HG02973 (cell line): ENCODE data around the gene AUTS2.

ENCODE experiments used
- ATAC-seq: cut with Tn5 transposase; IDR thresholded peaks from one replicate; pipeline ENCODE4 v1.9.1; 2021; ENCODE audit warnings: moderate library complexity; ENCODE audit not compliant: unreplicated experiment

Gene AUTS2

DNA sequence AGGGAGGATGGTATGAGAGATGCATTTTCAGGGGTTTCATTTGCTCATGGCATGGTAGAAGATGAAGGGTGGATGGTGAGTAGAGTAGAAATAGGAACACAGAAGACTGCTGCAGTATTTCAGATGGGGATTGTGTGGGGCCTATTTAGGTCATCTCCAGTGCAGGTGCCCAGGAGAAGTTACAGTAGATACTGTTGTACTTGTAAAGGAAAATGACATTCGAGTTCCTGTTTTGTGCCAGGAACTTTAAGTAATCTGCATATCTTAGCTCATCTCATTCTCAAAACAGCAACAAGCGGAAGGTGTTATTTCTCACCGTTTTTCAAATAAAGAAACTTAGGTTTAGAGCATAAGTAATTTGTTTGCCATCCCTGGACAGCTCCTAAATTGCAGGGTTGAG is 156.2 kb downstream of the AUTS2 start:
- no peak for ATAC-seq

DNA sequence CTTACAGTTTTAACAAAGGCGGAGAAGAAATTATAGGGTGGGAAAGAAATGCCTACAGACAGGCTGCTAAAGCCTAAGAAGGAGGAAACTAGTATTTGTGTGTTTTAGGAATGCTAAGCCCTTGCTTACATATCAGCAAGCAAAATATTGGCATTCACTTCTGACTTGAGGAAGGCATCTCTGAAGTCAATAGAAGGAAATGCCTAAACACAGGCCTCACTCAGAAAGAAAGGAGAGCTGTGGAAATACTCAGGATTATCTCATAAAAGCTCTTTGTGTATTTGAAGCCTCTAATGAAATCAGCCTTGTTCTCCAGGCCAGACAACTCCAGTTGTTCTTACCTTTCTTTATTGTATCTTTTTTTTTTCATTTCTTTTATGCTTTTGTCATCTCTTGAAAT is 158.0 kb downstream of the AUTS2 start:
- ATAC-seq: no peak

DNA sequence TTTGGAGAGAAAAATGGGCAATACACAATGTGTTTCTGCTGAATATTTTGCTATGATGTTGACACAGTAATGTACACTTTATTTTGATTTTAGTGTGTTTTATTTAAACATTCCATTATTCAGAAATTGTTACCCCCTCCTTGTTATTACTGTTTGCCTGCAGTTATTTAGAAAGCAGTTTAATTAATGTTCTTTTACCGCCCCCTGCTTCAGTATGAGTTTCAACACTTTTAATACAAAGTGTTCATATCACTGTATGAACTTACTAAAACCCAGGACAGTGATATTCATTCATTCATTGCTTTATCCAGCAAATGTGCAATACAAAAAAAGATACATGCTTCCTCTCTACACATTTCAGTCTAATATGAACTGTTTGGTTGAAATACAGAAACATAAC is 159.3 kb downstream of the AUTS2 start:
- no peak for ATAC-seq

DNA sequence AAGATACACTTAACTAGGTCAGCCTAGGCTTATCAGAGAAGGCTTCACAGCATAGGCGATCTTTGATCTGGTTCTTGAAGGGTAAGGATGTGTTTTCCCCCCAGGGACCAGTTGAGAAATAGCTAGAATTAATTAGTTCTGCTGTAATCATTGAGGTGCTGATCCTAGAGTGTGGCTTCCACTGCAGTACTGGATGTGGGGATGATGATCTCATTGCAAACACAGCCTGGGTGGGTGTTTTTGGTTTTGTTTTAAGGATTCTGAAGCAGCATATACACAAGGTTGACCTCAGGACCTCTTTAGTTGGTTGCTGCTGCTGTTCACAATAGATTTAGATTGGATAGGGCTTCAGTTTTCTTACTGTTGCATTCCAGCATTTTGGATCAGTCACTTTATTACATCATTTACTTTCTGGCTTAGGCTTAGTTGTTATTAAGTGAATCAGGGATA is 159.7 kb downstream of the AUTS2 start:
- ATAC-seq: no peak

DNA sequence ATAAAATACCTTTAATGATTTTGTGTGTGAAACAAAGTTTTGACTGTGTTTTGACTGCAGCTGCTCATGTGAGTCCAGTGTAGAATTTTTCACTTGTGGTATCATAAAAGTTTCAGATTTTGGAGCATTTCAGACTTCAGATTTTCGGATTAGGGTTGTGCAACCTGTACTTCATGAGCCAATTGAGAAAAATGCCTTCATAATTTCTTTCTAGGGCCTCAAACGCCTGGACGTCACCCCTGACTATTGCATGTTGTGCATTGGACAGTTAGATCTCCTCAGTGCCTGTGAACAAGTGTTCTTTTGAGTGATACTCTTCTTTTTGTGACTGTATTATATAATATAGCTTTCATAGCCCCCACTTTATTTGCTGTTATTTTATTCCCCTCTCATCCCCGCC is 161.1 kb downstream of the AUTS2 start:
- no peak for ATAC-seq

DNA sequence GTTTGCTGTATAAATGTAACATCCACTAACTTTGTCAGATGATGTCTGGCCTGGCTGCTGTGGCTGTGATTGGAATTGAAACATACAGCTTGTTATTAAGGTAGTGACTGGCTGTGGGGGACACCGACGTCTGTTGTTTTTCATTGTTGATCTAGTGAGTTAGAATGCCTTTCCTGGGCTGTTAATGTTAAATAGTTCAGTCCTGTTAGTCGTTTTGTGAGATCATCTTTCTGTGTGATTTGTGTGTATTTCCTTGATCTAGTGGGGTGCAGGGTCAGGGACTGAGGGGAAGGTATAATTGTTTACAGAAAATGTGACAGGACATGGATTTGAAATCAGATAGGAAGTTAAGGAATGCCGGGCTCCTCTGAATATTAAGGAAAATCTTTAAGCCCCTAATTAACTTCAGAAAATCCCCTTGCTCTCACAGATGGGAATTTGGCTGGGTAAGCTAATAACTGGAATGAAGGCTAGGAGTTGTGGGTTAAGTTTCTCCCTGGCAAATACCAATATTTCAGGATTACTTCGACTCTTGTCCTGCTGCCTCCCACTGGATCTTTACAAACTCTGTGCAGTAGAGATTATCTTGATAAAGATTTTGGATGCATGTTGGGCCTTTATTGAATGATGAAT is 163.1 kb downstream of the AUTS2 start:
- ATAC-seq: no peak

DNA sequence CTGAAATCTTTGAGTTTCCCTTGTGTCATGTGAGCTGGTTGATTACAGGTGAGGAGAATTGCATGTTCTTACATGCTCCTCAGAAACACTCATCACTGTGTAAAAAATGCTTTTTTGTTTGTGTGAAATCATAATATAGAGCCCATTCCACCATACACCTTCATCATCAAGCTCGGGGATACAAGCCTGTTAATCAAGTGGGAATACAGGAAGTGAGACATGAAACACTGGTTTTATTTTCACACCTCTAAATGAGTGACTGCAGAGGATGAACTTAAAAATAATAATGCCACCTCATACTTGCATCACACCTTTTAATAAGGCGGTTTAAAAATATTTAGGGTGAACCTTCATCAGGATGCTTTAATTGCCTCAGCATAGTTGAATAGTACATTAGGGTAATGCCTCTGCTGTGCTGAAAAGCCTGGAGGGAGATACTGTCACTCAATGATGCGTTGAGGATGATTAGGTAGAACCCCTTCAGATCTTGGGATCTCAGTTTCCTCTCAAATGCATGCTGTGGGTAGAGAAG is 164.6 kb downstream of the AUTS2 start:
- ATAC-seq: peak; percentile 45

DNA sequence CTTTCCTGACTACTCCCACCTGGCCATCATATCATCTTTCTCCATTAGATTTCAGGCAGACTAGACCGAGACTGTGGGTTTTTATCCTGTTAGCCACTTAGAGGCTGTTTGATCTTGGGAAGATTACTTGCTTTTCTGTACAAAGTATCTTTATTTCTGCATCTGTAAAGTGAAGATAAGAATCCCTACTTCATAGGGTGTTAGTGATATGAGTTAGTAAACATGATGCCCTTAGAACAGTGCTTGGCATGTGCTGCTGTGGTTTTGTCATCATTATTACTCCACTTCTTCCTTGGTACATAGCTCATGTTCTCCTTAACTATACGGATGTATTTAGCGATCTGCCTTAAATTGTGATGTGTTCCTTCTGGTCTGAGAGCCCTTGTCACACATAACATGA is 165.2 kb downstream of the AUTS2 start:
- ATAC-seq: no peak

DNA sequence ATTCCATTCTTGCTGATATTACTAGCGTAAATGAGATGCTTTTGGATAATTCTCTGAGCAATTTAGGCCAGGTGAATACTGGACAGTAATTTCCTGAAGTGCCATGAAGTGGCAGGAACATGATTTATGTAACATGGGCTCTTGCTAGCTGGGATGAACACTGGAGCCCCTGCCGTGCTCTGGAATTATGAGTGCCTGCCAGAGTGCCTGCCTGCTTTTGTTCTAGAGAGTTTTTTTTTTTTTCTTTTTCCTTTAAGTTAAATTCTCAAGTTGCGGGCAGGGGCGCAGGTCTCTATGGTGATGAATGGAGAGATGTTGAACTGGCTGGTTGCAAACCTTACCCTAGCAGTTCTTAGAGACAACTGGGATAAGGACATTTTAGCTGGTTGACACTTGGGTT is 165.9 kb downstream of the AUTS2 start:
- no peak for ATAC-seq

DNA sequence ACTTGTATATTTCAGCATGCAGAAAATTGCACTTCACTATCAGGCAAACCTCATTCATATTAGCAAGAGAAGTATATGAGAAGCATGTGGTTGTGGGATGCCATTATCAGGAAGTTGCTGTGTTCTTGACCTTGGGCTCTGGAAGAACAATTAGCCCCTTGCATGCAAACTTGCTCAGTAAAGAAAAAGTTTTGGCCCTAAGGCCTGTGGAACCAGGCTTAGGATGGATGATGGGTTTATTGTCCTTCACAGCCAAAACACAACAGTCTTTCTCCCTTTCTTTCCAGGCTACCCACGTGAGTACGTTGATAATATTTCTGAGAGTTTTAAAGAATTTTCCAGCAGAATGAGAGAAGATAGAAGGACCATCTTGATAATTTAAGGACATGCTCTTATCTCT is 166.4 kb downstream of the AUTS2 start:
- no peak for ATAC-seq

DNA sequence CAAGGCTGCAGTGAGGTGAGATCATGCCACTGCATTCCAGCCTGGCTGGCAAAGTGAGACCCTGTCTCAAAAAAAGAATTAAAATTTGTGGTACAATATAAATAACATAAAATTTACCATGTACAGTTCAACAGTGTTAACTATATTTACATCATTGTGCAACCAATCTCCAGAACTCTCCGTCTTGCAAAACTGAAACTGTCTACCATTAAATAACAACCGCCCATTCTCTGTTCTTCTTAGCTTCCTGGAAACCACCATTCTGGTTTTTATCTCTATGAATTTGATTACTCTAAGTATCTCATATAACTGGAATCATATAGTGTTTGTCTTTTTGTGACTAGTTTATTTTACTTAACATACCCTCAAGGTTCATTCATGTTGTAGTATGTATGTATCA is 167.6 kb downstream of the AUTS2 start:
- peak; percentile 60 for ATAC-seq

DNA sequence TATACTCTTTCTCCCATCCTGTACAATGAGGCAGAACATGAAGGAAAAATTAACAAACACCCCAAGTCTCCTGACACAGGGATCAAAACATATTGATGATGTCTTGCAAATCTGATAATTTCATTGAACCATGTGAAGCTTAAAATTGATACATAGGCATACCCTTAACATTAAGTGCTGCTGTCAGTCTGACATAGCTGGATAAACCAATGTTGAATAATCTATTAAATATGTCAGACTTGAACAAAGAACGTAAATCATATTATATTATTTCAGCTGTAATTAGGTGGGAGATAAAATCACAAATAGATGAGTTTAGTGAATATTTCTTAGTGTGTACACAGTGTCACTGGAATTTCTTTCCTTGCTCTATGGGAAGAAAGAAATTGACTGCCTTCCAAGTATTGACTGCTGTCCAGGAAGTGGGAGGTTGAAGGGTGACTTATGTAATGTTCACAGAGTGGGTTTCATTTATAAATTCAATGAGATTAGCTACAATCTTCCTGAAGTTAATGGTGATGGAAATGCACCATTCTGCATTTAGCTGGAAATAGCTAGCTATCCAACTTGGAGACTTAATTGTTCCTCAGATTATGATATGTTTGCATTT is 170.8 kb downstream of the AUTS2 start:
- no peak for ATAC-seq

DNA sequence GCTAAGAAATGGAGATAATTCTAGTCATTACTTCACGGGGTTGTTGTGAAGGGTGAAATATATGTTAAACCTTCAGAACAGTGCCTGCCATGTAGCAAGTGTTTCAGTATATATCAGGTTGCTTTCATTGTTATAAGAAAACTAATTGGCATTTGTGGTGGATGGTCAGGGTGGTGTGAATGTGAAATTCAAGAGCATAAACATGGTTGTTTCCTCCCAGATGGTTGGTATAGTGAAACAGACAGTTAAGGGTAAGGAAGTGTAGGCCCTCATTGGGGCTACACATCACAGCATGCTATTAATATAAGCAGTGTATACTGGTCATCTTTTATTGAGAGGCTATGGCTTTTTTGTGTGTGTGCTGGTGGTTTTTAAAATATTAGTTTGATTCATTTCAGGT is 171.6 kb downstream of the AUTS2 start:
- no peak for ATAC-seq

DNA sequence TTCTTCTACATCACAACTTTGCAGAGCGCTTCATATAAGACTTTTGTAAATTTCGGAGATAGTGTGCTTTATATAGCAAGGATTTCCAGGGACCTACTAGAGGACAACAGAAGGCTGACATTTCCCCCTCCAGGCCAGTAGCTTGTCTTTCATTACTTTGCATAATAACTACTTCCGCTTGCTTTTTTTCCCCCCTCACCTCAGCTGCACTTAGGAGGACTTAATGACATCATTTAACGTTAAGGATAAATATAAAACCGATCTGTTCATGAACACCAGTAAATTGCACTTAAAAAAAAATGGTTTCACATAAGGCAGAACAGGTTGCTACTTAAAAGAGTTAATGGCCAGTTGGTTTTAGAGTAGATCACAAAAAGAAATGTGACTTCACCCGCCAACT is 172.3 kb downstream of the AUTS2 start:
- no peak for ATAC-seq

DNA sequence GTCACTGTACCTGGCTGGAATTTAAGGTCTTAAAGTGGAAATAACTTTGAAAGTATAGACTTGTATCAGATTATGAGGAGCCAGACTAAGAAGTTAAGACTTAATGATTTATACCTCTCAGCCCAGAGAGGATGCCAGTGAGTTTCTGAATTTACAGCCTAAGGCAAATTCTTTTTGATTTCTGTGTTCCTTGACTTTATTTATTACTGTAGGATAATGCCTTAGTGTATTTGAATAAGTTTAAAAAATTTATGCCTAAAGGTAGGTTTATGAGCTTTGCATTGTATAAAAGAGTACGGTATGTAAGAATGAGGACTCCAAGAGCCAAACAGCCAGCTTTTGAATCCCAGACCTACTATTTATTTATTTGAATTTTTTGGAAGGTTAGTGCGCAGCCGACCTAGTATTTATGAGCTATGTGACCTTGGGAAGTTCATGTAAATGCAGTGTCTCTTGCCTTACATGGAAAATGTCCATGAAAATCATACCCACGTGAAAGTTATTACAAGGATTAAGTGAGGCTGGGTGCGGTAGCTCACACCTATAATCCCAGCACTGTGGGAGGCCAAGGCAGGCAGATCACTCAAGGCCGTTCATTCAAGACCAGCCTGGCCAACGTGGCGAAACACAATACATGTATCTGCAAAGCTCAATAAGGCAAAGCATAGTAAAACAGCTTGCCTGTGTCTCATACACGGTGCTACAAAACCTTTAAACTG is 174.6 kb downstream of the AUTS2 start:
- no peak for ATAC-seq

DNA sequence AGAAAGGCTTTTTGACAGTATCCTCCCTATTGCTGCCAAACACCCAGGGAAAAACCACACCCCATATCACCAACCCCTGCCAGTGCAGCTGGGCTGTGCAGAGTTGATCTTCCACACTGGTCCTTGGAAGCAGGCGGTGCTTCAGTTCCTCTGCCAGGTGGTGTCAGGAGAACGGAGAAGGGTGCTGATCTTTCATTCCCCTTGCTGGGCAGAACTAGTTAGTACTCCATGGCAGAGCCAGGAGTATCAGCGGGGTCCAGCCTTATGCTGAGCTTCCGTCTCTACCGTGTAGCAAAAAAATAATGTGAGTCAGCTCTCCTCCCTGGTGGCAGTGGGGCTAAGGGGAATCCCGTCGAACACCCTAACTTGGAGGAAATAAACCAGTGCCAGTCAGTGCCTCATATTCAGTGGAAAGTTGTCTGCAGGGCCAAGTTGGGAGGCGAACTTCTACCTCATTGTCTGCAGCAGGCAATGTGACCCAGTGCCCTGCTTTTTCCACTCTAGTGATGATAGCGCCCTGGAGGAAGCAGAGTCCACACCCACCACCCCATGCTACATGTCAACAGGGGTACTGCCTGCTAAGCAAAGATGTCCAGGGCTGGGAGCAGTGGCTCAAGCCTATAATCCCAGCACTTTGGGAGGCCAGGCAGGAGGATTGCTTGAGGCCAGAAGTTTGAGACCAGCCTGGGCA is 175.4 kb downstream of the AUTS2 start:
- no peak for ATAC-seq

DNA sequence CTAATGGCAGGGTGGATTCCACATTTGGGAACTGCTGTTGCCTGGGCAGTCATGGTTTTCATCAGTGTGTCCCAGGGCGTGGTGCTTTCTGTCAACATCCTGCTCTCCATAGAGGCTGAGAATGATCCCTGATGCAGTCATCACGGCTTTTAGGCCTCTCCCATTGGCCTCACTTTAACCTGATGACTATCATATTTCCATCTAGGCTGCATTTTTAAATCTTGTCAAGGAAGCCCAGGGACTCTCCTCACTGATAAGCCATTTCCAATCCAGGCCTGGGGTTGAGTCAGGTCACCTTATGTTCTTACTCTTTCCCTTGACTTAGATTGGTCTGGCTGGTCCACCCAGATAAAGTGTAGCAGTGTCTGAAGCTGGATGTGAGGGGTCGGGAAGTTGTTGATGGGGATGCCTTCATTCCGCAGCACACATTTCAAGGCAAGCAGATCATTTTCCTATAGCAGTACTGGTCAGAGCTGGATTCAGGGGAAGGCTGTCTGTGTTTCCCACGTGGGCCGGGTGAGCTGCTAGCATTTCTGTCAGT is 177.0 kb downstream of the AUTS2 start:
- no peak for ATAC-seq

DNA sequence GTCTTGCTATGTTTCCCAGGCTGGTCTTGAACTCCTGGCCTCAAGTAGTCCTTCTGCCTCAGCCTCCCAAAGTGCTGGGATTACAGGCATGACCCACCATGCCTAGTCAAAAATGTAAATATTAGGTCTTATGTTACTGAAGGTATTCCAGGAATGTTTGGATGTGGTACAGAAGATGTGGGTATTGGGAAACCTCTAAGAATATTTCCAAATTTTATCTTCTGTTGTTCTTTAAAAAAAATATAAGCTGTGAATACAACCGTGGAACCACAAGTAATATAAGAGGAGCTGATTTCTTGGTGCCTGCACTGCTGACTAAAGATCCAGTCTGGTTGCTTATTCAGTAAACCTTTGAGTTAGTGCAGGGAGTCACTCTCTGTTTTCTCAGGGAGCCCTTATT is 178.3 kb downstream of the AUTS2 start:
- ATAC-seq: no peak

DNA sequence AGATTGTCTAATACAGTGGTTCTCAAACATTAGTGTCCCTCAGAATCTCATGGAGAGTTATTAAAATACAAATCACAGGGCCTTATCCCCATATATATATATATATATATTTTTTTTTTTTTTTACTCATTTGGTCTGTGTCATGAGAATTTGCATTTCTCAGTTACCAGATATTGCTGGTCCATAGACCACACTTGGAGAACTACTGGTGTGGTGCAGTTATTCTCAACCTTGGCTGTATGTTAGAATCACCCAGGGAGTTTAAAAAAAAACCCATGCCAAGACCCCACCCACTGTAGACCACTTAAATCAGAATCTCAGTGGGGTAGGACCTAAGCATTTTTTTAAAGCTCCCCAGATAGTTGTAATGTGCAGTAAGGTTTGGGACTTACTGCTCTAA is 179.9 kb downstream of the AUTS2 start:
- no peak for ATAC-seq

DNA sequence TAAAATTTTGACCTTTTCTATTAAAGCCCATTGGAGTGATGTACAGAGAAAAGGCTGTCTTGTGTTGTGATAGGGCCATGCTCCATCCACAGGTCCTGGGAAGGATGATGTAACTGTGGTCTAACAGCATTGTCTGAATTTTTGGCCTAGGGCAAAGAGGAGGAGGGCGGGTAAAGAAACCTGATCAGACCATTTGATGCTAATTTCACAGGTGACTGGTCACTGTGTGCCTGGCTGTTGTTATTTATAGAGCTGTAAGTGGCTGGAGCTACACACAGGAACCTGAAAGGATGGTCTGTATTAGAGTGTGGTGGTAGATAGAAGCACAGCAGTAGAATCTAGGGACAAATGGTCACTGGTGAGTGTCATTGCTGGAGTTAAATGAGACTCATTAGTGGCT is 182.1 kb downstream of the AUTS2 start:
- ATAC-seq: no peak

DNA sequence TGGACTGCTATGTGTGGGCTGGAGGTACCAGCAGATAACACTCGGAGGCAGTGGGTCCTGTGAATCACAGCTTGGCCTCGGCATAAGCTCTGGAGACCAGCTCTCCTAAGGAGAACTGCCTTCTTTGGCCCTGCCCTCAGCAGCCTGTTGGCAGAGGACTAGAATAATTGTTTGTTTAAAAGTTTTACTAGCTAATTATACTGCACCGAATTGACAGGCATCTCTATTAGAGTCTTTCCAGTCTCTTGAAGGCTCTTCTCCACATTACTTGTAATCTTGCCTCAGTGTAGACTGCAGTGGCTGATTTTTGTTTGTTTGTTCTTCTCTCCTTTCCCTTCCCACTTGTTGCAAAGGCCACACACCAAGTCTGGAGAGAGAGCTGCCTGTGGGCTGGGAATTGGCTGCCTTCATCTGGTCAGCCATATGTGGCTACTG is 183.2 kb downstream of the AUTS2 start:
- ATAC-seq: no peak
